T1000 (cell line): ENCODE measurements around the gene EFNB2.

Experiments
- DNase-seq: peaks from one replicate; lab custom pipeline; 2025; ENCODE audit warnings: mixed read lengths; lab: John Stamatoyannopoulos, UW

Gene EFNB2

GRCh38 chr13:106525865-106526264 is 9.6 kb downstream of the EFNB2 start:
- no peak for DNase-seq

- DNase-seq: no peak
Observed at GRCh38 chr13:106524108-106524507, 11.4 kb downstream of the EFNB2 start.

- no peak for DNase-seq
Observed at GRCh38 chr13:106523576-106523975, 11.9 kb downstream of the EFNB2 start.

GRCh38 chr13:106522898-106523525 is 12.4 kb downstream of the EFNB2 start:
- DNase-seq: no peak

GRCh38 chr13:106522112-106522705 is 13.3 kb downstream of the EFNB2 start:
- no peak for DNase-seq

- DNase-seq: no peak
Observed at GRCh38 chr13:106521095-106521799, 14.2 kb downstream of the EFNB2 start.

GRCh38 chr13:106520251-106521054 is 15.0 kb downstream of the EFNB2 start:
- no peak for DNase-seq

GRCh38 chr13:106518512-106518911 is 16.9 kb downstream of the EFNB2 start:
- DNase-seq: no peak

- no peak for DNase-seq
Observed at GRCh38 chr13:106517109-106517847, 18.2 kb downstream of the EFNB2 start.

GRCh38 chr13:106515635-106516254 is 19.7 kb downstream of the EFNB2 start:
- no peak for DNase-seq

GRCh38 chr13:106514928-106515634 is 20.4 kb downstream of the EFNB2 start:
- DNase-seq: no peak

GRCh38 chr13:106513025-106513983 is 22.2 kb downstream of the EFNB2 start:
- no peak for DNase-seq

- no peak for DNase-seq
Observed at GRCh38 chr13:106507560-106508274, 27.7 kb downstream of the EFNB2 start.

GRCh38 chr13:106506286-106506685 is 29.2 kb downstream of the EFNB2 start:
- no peak for DNase-seq

GRCh38 chr13:106505732-106506131 is 29.7 kb downstream of the EFNB2 start:
- no peak for DNase-seq

- DNase-seq: no peak
Observed at GRCh38 chr13:106505295-106505694, 30.2 kb downstream of the EFNB2 start.

- no peak for DNase-seq
Observed at GRCh38 chr13:106503730-106504453, 31.6 kb downstream of the EFNB2 start.

- DNase-seq: no peak
Observed at GRCh38 chr13:106503272-106503671, 32.2 kb downstream of the EFNB2 start.
